CD4-positive, alpha-beta memory T cell (primary cell): ENCODE data around the gene MAD2L1BP. TPM values are rescaled to one million over a fixed set of nuclear protein-coding genes. Genes with fewer than 3 reads are reported as not detected.
"Not testable (repeated sequence)": the region's sequence is repeated elsewhere in the genome, so short reads cannot be mapped to it uniquely, and the experiment has no call there.

Experiments
- CTCF ChIA-PET: fragments of 350-600 bp; sonication (Branson Sonifier 250); formaldehyde crosslinking; loops from one replicate; lab custom pipeline; 2021; ENCODE audit warnings: inconsistent platforms; ENCODE audit not compliant: partially characterized antibody; lab: Charles Lee
- POLR2A ChIA-PET: fragments of 350-600 bp; sonication (Branson Sonifier 250); formaldehyde crosslinking; loops from one replicate; lab custom pipeline; 2021; ENCODE audit not compliant: partially characterized antibody; lab: Charles Lee
- DNase-seq, 5 donors: peaks; one replicate each; pipeline versions ENCODE4 v3.0.0 to v3.0.0-alpha.2; 2020 to 2022; ENCODE audit warnings: mixed read lengths in 1 of 5
- H3K27ac ChIP-seq: one replicate; pipeline ENCODE4 v1.7.0; 2013; ENCODE audit warnings: low read depth, low read length
- H3K27me3 ChIP-seq: 2 replicates; pipeline ENCODE4 v1.7.0; 2013; ENCODE audit warnings: mild to moderate bottlenecking, low read length, moderate library complexity; ENCODE audit not compliant: insufficient read depth
- H3K36me3 ChIP-seq: 2 replicates; pipeline ENCODE4 v1.7.0; 2013; ENCODE audit warnings: mild to moderate bottlenecking, low read length, moderate library complexity; ENCODE audit not compliant: insufficient read depth
- H3K4me1 ChIP-seq: 2 replicates; pipeline ENCODE4 v1.7.0; 2013; ENCODE audit warnings: mild to moderate bottlenecking, low read length, moderate library complexity; ENCODE audit not compliant: insufficient read depth
- H3K4me3 ChIP-seq, 2 donors: one replicate each; pipeline ENCODE4 v1.7.0; 2013; ENCODE audit warnings: low read length in 2 of 2, mild to moderate bottlenecking in 1 of 2
- H3K9me3 ChIP-seq, 2 donors: one replicate each; pipeline ENCODE4 v1.7.0; 2013; ENCODE audit warnings: low read length in 2 of 2, control low read depth in 1 of 2; ENCODE audit not compliant: control insufficient read depth in 1 of 2
- H3K27ac Mint-ChIP-seq, 7 donors: one replicate each; pipeline ENCODE4 v1.8.0; 2020 to 2021; ENCODE audit warnings: mixed read lengths in 7 of 7, mild to moderate bottlenecking in 6 of 7, inconsistent platforms in 3 of 7, moderate library complexity in 3 of 7
- H3K27me3 Mint-ChIP-seq, 2 donors: one replicate each; pipeline ENCODE4 v1.8.0; 2020 to 2021; ENCODE audit warnings: mixed read lengths in 2 of 2
- H3K36me3 Mint-ChIP-seq, 2 donors: one replicate each; pipeline ENCODE4 v1.8.0; 2020 to 2021; ENCODE audit warnings: mixed read lengths in 2 of 2, inconsistent platforms in 1 of 2, mild to moderate bottlenecking in 1 of 2
- H3K4me1 Mint-ChIP-seq, 4 donors: one replicate each; pipeline ENCODE4 v1.8.0; 2020 to 2021; ENCODE audit warnings: mixed read lengths in 4 of 4, mild to moderate bottlenecking in 1 of 4
- H3K4me3 Mint-ChIP-seq, 8 donors: one replicate each; pipeline ENCODE4 v1.8.0; 2020 to 2021; ENCODE audit warnings: mixed read lengths in 8 of 8, mild to moderate bottlenecking in 7 of 8, moderate library complexity in 6 of 8, inconsistent platforms in 3 of 8
- H3K9me3 Mint-ChIP-seq, 8 donors: one replicate each; pipeline ENCODE4 v1.8.0; 2020 to 2021; ENCODE audit warnings: mixed read lengths in 8 of 8, mild to moderate bottlenecking in 5 of 8, inconsistent platforms in 3 of 8, moderate library complexity in 1 of 8
- intact Hi-C: fragments of 100-400 bp; cut with micrococcal nuclease; formaldehyde crosslinking; loops from one replicate; pipeline ENCODE4 v1.15.1; 2023
- polyA plus RNA-seq, 2 donors: library from polyadenylated mRNA; unstranded; fragments of 300-500 nt; fragmentation: Illumina TruSeq; gene quantifications; one replicate each; pipeline ENCODE4 v1.2.3, GENCODE V29; 2021
- total RNA-seq, 2 experiments: library from RNA; stranded (reverse); gene quantifications; one replicate each; pipeline ENCODE4 v1.2.3, GENCODE V29; 2021

MAD2L1BP gene, protein sequence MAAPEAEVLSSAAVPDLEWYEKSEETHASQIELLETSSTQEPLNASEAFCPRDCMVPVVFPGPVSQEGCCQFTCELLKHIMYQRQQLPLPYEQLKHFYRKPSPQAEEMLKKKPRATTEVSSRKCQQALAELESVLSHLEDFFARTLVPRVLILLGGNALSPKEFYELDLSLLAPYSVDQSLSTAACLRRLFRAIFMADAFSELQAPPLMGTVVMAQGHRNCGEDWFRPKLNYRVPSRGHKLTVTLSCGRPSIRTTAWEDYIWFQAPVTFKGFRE
- total RNA-seq (10 to 100 TPM; 31.7 to 33.0 TPM), polyA plus RNA-seq (10 to 100 TPM; 23.6 to 25.1 TPM)

DNA sequence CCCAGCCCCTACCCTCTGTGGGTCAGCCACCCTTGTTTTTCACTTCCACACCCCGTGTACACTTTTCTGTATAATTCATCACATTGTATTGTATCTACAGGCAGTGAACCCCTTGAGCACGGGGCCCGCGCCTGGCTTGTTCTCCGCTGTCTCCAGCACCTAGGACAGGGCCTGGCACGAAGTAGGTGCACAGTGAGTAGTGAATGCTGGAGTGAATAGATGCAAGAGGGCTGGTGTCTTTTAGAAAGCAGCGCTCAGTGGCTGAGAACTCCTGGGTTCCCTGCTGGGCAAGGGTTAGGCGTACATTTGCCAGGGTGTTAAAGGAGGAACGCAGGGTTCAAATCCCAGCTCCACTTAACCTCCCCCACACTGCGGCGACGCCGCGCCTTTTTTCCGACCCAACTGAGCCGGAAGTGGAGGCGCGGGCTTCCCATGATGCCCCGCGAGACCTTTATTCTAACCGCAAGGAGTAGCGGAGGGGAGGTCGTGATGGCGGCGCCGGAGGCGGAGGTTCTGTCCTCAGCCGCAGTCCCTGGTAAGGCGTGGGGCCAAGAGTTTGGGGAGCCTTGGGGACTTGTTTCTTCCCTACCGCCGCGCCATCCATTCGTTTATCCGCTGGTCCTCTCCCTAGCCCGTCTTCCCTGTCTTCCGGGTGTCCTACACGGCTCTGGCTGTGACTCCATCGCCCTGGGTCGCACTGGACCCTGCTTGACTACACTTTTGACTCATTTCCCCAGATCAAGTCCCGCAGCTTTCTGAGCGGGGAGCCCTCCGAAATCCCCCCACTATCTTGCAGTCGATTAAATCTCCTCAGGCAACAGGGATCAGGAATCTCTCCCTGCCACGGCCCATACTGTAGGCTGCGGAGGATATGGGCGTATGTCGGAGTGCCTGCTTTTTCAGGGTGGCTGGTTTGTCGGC, at the start of gene MAD2L1BP:
MAD2L1BP (plus strand) TSS at position 454 of the 921 bp plus-strand sequence; CDS start at position 490, 36 bp downstream.
- intact Hi-C loops: loop anchor here (1.0 to 10.0 kb wide), 4 partner anchors 9 to 1901 kb away; partner anchors contain the start of genes HSP90AB1, TFEB and UBR2
- Histone ChIP-seq H3K4me3 (peak within 1 kb of the TSS; percentile 66 to 94), H3K36me3 (peaks cover 19% of the 10 kb centered on the region), H3K27me3 (no peaks in the 10 kb centered on the region), H3K4me1 (peaks cover 49% of the 10 kb centered on the region), H3K9me3 (no peaks in the 10 kb centered on the region), H3K27ac (peak within 1 kb of the TSS; percentile 84)
- Mint-ChIP-seq H3K9me3 (no peaks in the 10 kb centered on the region), H3K27me3 (no peaks in the 10 kb centered on the region), H3K4me1 (peaks cover 26 to 62% (median 41%) of the 10 kb centered on the region in 4 donors), H3K4me3 (peak within 1 kb of the TSS; percentile 93 to 100 (median 99)), H3K36me3 (peaks cover 16 to 31% of the 10 kb centered on the region in 2 donors), H3K27ac (peak within 1 kb of the TSS; percentile 96 to 98 (median 97))
- ChIA-PET CTCF (interaction anchor here (1.0 to 3.0 kb wide), 4 partner anchors 11 to 439 kb away, joined by 3 to 17 read pairs (median 3); no protein-coding TSS in a partner anchor), POLR2A (interaction anchor here (0.7 to 2.2 kb wide), 12 partner anchors 8 to 1183 kb away, joined by 3 to 14 read pairs (median 4); partner anchors contain the start of genes HSP90AB1, MRPS18A, POLH and RSPH9)
- peak; percentile 85 to 89 (median 87) for DNase-seq

DNA sequence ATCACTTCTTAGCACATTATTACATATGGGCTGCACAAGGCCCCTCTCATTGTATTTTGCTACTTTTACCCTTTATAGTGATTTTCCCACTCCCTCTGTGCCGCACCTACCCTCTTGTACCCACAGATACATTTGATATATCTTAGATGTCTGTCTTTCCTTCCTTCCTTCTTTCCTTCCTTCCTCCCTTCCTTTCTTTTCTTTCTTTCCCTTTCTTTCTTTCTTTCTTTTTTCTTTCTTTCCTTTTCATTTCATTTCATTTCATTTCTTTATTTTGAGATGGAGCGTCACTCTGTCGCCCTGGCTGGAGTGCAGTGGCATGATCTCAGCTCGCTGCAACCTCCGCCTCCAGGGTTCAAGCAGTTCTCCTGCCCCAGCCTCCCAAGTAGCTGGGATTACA, 47.4 kb upstream of the MAD2L1BP start:
- CTCF ChIA-PET: interaction anchor here (2.2 kb wide), 1 partner anchor 21 kb away, joined by 6 read pairs; no protein-coding TSS in a partner anchor
- intact Hi-C loops: no loop called here
- no peak for DNase-seq

DNA sequence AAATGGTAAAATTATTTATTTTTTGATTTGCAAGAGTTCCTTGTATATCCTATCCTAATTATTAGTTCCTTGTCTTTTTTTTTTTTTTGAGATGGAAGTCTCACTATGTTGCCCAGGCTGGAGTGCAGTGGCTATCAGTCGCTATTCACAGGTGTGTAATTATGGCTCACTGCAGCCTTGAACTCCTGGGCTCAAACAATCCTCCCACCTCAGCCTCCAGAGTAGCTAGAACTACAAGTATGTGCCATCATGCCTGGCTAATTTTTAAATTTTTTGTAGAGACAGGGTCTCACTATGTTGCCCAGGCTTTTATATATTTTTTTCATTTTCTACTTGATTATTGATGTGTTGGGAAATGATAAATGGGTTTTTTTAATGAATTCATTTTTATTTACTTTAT, 46.1 kb upstream of the MAD2L1BP start:
- H3K27ac ChIP-seq, H3K27me3 Mint-ChIP-seq, intact Hi-C loops, H3K4me3 Mint-ChIP-seq, H3K9me3 ChIP-seq, DNase-seq, H3K4me3 ChIP-seq, POLR2A ChIA-PET, H3K9me3 Mint-ChIP-seq, H3K27me3 ChIP-seq: not testable (repeated sequence)
- peaks cover 14% of the 10 kb centered on the region for H3K36me3 ChIP-seq
- Mint-ChIP-seq H3K4me1 (peaks cover 11 to 20% (median 14%) of the 10 kb centered on the region in 4 donors), H3K36me3 (peaks cover 25 to 41% of the 10 kb centered on the region in 2 donors), H3K27ac (peak overlapping the region in 1 of 7 donors; percentile 35)
- H3K4me1 ChIP-seq: peaks cover 13% of the 10 kb centered on the region
- CTCF ChIA-PET: interaction anchor here (1.0 kb wide), 1 partner anchor 24 kb away, joined by 3 read pairs; no protein-coding TSS in a partner anchor

More for the DNA sequence above, 47.4 kb upstream of the MAD2L1BP start:
- H3K4me3 ChIP-seq: no peak overlapping the region
- Mint-ChIP-seq H3K4me1 (peaks cover 21 to 33% (median 26%) of the 10 kb centered on the region in 4 donors), H3K27me3 (no peaks in the 10 kb centered on the region), H3K27ac (peak overlapping the region in 3 of 7 donors; percentile 46 to 72 (median 60)), H3K36me3 (peaks cover 31 to 52% of the 10 kb centered on the region in 2 donors), H3K4me3 (no peak overlapping the region), H3K9me3 (no peaks in the 10 kb centered on the region)
- peaks cover 27% of the 10 kb centered on the region for H3K4me1 ChIP-seq
- H3K36me3 ChIP-seq: peaks cover 26% of the 10 kb centered on the region
- no peaks in the 10 kb centered on the region for H3K9me3 ChIP-seq
- no peaks in the 10 kb centered on the region for H3K27me3 ChIP-seq
- H3K27ac ChIP-seq: no peak overlapping the region
- POLR2A ChIA-PET: no interaction called here

DNA sequence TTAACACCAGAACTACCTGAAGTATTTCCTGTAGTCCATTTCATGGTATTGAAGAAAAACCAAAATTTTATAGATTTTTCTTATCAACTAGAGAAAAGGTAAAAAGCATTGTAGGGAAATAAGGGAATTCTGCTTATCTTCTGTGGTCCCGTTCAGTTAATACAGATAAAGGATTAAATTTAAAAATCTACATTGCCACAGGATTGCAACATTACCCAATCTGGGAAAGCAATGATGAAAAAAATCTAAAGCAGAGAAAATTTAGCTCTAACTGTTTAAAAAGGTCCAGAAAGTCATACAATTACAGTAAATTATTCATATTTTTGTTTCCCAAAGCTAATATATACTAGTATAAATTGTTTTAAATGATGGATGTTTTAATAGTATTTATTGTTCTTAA, 41.7 kb upstream of the MAD2L1BP start:
- H3K27ac ChIP-seq: no peak overlapping the region
- intact Hi-C loops: no loop called here
- Mint-ChIP-seq H3K4me3 (no peak overlapping the region), H3K9me3 (no peaks in the 10 kb centered on the region), H3K27ac (no peak overlapping the region), H3K36me3 (peaks cover 25 to 31% of the 10 kb centered on the region in 2 donors), H3K27me3 (no peaks in the 10 kb centered on the region), H3K4me1 (peaks cover 0 to 3% (median under 1%) of the 10 kb centered on the region in 4 donors)
- ChIA-PET CTCF (interaction anchor here (1.5 to 6.1 kb wide), 2 partner anchors 16 to 485 kb away, joined by 3 to 39 read pairs; no protein-coding TSS in a partner anchor), POLR2A (interaction anchor here (1.6 kb wide), 1 partner anchor 9 kb away, joined by 5 read pairs; no protein-coding TSS in a partner anchor)
- H3K4me3 ChIP-seq: no peak overlapping the region
- H3K4me1 ChIP-seq: no peaks in the 10 kb centered on the region
- no peak for DNase-seq
- H3K27me3 ChIP-seq: no peaks in the 10 kb centered on the region
- H3K9me3 ChIP-seq: no peaks in the 10 kb centered on the region
- peaks cover 10% of the 10 kb centered on the region for H3K36me3 ChIP-seq

DNA sequence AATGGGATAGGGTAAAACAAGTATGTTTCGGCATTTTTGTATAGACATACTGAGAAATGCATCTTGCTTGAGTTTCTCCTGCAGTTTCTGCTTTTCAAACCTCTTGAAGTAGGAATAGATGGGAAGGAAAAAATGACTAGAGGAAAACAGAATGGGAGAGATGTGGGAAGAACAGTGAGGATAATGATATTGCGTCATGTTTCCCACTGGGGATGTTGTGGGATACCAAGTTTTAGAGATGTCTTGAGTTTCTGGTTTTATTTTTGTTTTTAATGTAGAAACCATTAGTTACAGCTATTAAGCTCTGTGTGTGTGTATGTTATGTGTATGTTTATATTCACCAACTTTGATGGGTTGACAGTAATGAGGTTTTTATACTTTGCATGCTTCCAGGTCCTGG, 35.0 kb upstream of the MAD2L1BP start:
- CTCF ChIA-PET: interaction anchor here (1.7 kb wide), 1 partner anchor 8 kb away, joined by 5 read pairs; no protein-coding TSS in a partner anchor
- Mint-ChIP-seq H3K27me3 (no peaks in the 10 kb centered on the region), H3K9me3 (no peaks in the 10 kb centered on the region), H3K4me3 (no peak overlapping the region), H3K27ac (peak overlapping the region in 4 of 7 donors; percentile 28 to 55 (median 33)), H3K36me3 (peaks cover 34 to 47% of the 10 kb centered on the region in 2 donors), H3K4me1 (peaks cover 0 to 1% (median 0%) of the 10 kb centered on the region in 4 donors)
- H3K9me3 ChIP-seq: no peaks in the 10 kb centered on the region
- intact Hi-C loops: loop anchor here (10.0 kb wide), 1 partner anchor 174 kb away; the partner anchor contains the start of gene VEGFA
- no peaks in the 10 kb centered on the region for H3K4me1 ChIP-seq
- POLR2A ChIA-PET: no interaction called here
- peaks cover 31% of the 10 kb centered on the region for H3K36me3 ChIP-seq
- H3K27me3 ChIP-seq: no peaks in the 10 kb centered on the region
- no peak for DNase-seq
- H3K4me3 ChIP-seq: no peak overlapping the region
- no peak overlapping the region for H3K27ac ChIP-seq

DNA sequence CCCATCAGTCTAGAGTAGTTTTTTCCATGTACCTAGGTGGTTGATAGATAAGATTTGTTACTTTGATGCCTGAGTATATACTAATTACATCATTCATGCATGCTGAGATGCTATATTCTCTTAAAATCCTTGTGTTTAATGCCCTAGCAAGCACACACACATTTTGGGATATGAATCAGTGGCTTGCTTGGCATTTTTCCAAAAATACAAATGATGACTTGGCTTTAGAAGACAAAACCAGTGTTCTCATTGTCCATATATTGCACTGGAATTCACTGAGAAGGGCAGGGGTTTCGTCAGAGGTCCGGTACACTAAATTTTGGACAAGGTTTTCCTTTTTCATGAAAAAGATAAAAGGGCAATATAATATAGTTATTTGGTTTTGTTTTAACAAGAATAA, 31.5 kb upstream of the MAD2L1BP start:
- H3K4me1 Mint-ChIP-seq: peaks cover 3 to 7% (median 6%) of the 10 kb centered on the region in 4 donors
- Histone ChIP-seq H3K4me3 (no peak overlapping the region), H3K27me3 (no peaks in the 10 kb centered on the region), H3K4me1 (no peaks in the 10 kb centered on the region), H3K27ac (no peak overlapping the region), H3K9me3 (no peaks in the 10 kb centered on the region), H3K36me3 (peaks cover 24% of the 10 kb centered on the region)
- intact Hi-C loops: loop anchor here (10.0 kb wide), 1 partner anchor 171 kb away; the partner anchor contains the start of gene VEGFA
- no peak for DNase-seq
- no peaks in the 10 kb centered on the region for H3K9me3 Mint-ChIP-seq
- H3K4me3 Mint-ChIP-seq: no peak overlapping the region
- CTCF ChIA-PET: no interaction called here
- H3K36me3 Mint-ChIP-seq: peaks cover 34 to 50% of the 10 kb centered on the region in 2 donors
- H3K27me3 Mint-ChIP-seq: no peaks in the 10 kb centered on the region
- peak overlapping the region in 2 of 7 donors; percentile 4 to 29 for H3K27ac Mint-ChIP-seq
- POLR2A ChIA-PET: no interaction called here
